H1 (cell line): ENCODE results near the gene UPB1. TPM values are rescaled to one million over a fixed set of nuclear protein-coding genes. Genes with fewer than 3 reads are reported as not detected.

ENCODE experiments used
- CTCF ChIA-PET: fragments of 300-600 bp; sonication (Branson Sonifier 250); formaldehyde crosslinking; loops from one replicate; lab custom pipeline; 2021; ENCODE audit not compliant: partially characterized antibody; lab: Charles Lee
- POLR2A ChIA-PET: fragments of 300-600 bp; sonication (Branson Sonifier 250); formaldehyde crosslinking; loops from one replicate; lab custom pipeline; 2021; ENCODE audit warnings: inconsistent platforms; ENCODE audit not compliant: partially characterized antibody; lab: Charles Lee
- DNase-seq, 2 experiments: peaks; one replicate each; pipeline versions ENCODE4 v3.0.0 to v3.0.0-alpha.2; 2010 to 2022; ENCODE audit warnings: low spot score in 2 of 2, low read depth in 1 of 2, mixed read lengths in 1 of 2
- FAIRE-seq: peaks from 2 replicates; lab custom pipeline; 2011; peaks lifted over from hg19 to GRCh38; lab: Jason Lieb, UNC
- H2AFZ ChIP-seq: 2 replicates; pipeline ENCODE4 v1.8.1; 2012; ENCODE audit warnings: low read length, inconsistent platforms
- H2AK5ac ChIP-seq: 2 replicates; pipeline ENCODE4 v1.6.1; 2013; ENCODE audit warnings: low read depth, low read length
- H2BK120ac ChIP-seq: replicated peaks from 2 replicates; pipeline ENCODE3; 2013; ENCODE audit warnings: low read depth, low read length, inconsistent platforms
- H2BK12ac ChIP-seq: 2 replicates; pipeline ENCODE4 v1.6.1; 2013; ENCODE audit warnings: low read depth, low read length
- H2BK15ac ChIP-seq: 2 replicates; pipeline ENCODE4 v1.6.1; 2013; ENCODE audit warnings: low read length
- H2BK20ac ChIP-seq: 2 replicates; pipeline ENCODE4 v1.6.1; 2013; ENCODE audit warnings: low read length
- H2BK5ac ChIP-seq: 2 replicates; pipeline ENCODE4 v1.6.1; 2013; ENCODE audit warnings: low read depth, low read length
- H3K14ac ChIP-seq: 2 replicates; pipeline ENCODE4 v1.6.1; 2013; ENCODE audit warnings: inconsistent platforms; ENCODE audit not compliant: insufficient read length
- H3K18ac ChIP-seq: 2 replicates; pipeline ENCODE4 v1.6.1; 2013; ENCODE audit warnings: low read length; ENCODE audit errors: extremely low read depth
- H3K23ac ChIP-seq: 2 replicates; pipeline ENCODE4 v1.6.1; 2013; ENCODE audit warnings: inconsistent platforms; ENCODE audit not compliant: insufficient read length
- H3K23me2 ChIP-seq: 2 replicates; pipeline ENCODE4 v1.6.1; 2013; ENCODE audit warnings: low read depth, low read length
- H3K27ac ChIP-seq: 2 replicates; pipeline ENCODE4 v1.6.1; 2011; ENCODE audit warnings: low read depth, low read length, inconsistent platforms
- H3K27me3 ChIP-seq, 4 experiments: replicated peaks in 1 of 4; 1 replicate in 1 of 4; 2 replicates in 3 of 4; pipeline versions ENCODE4 v1.6.1 to v1.8.1; 2011 to 2013; ENCODE audit warnings: low read length in 3 of 4, mild to moderate bottlenecking in 3 of 4, inconsistent platforms in 2 of 4, mixed read lengths in 2 of 4, moderate library complexity in 1 of 4; ENCODE audit not compliant: control insufficient read depth in 3 of 4, insufficient read depth in 3 of 4; ENCODE audit errors: extremely low read depth in 1 of 4
- H3K36me3 ChIP-seq, 4 experiments: 2 replicates each; pipeline versions ENCODE4 v1.6.1 to v1.8.1; 2011 to 2013; ENCODE audit warnings: mild to moderate bottlenecking in 4 of 4, low read length in 3 of 4, moderate library complexity in 2 of 4, control low read depth in 1 of 4, inconsistent platforms in 1 of 4; ENCODE audit not compliant: insufficient read depth in 4 of 4, control insufficient read depth in 2 of 4
- H3K4ac ChIP-seq: replicated peaks from 2 replicates; pipeline ENCODE3; 2013; ENCODE audit warnings: low read length, low read depth, mixed read lengths, inconsistent platforms; ENCODE audit not compliant: insufficient read length
- H3K4me1 ChIP-seq, 4 experiments: replicated peaks in 1 of 4; 1 replicate in 1 of 4; 2 replicates in 3 of 4; pipeline versions ENCODE4 v1.6.1 to v1.8.1; 2011 to 2013; ENCODE audit warnings: low read length in 3 of 4, inconsistent platforms in 2 of 4, mixed read lengths in 1 of 4; ENCODE audit not compliant: insufficient read depth in 4 of 4, control insufficient read depth in 3 of 4
- H3K4me2 ChIP-seq, 2 experiments: 2 replicates each; pipeline versions ENCODE4 v1.6.1 to v1.8.1; 2011 to 2013; ENCODE audit warnings: low read depth in 2 of 2, low read length in 2 of 2, control low read depth in 1 of 2, inconsistent platforms in 1 of 2, mild to moderate bottlenecking in 1 of 2; ENCODE audit not compliant: insufficient read depth in 1 of 2
- H3K4me3 ChIP-seq, 4 experiments: fragments of 200-600, 300-600 bp in 1 of 4; sonication (generic), shearing (Covaris generic), sonication (Bioruptor Twin) in 1 of 4; 2 replicates each; pipeline versions ENCODE4 v1.5.1 to v1.8.1; 2011 to 2016; ENCODE audit warnings: low read length in 4 of 4, low read depth in 3 of 4, control low read depth in 2 of 4, inconsistent platforms in 2 of 4, mild to moderate bottlenecking in 2 of 4, mixed read lengths in 1 of 4, moderate library complexity in 1 of 4; ENCODE audit not compliant: insufficient read depth in 2 of 4; ENCODE audit errors: extremely low read depth in 1 of 4
- H3K56ac ChIP-seq: replicated peaks from 2 replicates; pipeline ENCODE3; 2013; ENCODE audit warnings: low read depth, mild to moderate bottlenecking, mixed read lengths, low read length, inconsistent platforms; ENCODE audit not compliant: insufficient read length
- H3K79me1 ChIP-seq: 2 replicates; pipeline ENCODE4 v1.6.1; 2013; ENCODE audit warnings: low read depth, low read length, control low read depth
- H3K79me2 ChIP-seq, 2 experiments: 2 replicates each; pipeline versions ENCODE4 v1.6.1 to v1.8.1; 2012 to 2013; ENCODE audit warnings: low read length in 2 of 2, mild to moderate bottlenecking in 2 of 2, inconsistent platforms in 1 of 2; ENCODE audit not compliant: insufficient read depth in 2 of 2, control insufficient read depth in 1 of 2
- H3K9ac ChIP-seq, 4 experiments: replicated peaks in 1 of 4; 1 replicate in 1 of 4; 2 replicates in 3 of 4; pipeline versions ENCODE4 v1.6.1 to v1.8.1; 2011 to 2013; ENCODE audit warnings: low read depth in 3 of 4, low read length in 3 of 4, control low read depth in 2 of 4, mild to moderate bottlenecking in 2 of 4, moderate library complexity in 2 of 4, inconsistent platforms in 1 of 4; ENCODE audit errors: extremely low read depth in 1 of 4
- H3K9me3 ChIP-seq, 2 experiments: 2 replicates each; pipeline versions ENCODE4 v1.6.1 to v1.8.1; 2012 to 2013; ENCODE audit warnings: mild to moderate bottlenecking in 2 of 2, moderate library complexity in 2 of 2, control low read depth in 1 of 2, inconsistent platforms in 1 of 2, low read depth in 1 of 2, low read length in 1 of 2, mixed read lengths in 1 of 2; ENCODE audit not compliant: insufficient read depth in 2 of 2
- H4K20me1 ChIP-seq, 2 experiments: replicated peaks in 1 of 2; 2 replicates each; pipeline versions ENCODE3 to v1.8.1; 2011 to 2013; ENCODE audit warnings: inconsistent platforms in 2 of 2, low read length in 2 of 2, mild to moderate bottlenecking in 1 of 2; ENCODE audit not compliant: insufficient read depth in 2 of 2, control insufficient read depth in 1 of 2
- H4K5ac ChIP-seq: 2 replicates; pipeline ENCODE4 v1.6.1; 2013; ENCODE audit warnings: low read length, low read depth, mixed read lengths, inconsistent platforms; ENCODE audit not compliant: insufficient read length
- H4K8ac ChIP-seq: 2 replicates; pipeline ENCODE4 v1.8.0; 2013; ENCODE audit warnings: mild to moderate bottlenecking, moderate library complexity, low read length, inconsistent platforms; ENCODE audit not compliant: insufficient read depth; ENCODE audit errors: extremely low read depth
- H4K91ac ChIP-seq: replicated peaks from 2 replicates; pipeline ENCODE3; 2013; ENCODE audit warnings: low read length, mixed read lengths, inconsistent platforms; ENCODE audit not compliant: insufficient read length
- BACH1 ChIP-seq: IDR thresholded peaks from 2 replicates; pipeline ENCODE4 v1.6.1; 2012; ENCODE audit warnings: low read length, improper control_type of control experiment
- BRCA1 ChIP-seq: IDR thresholded peaks from 2 replicates; pipeline ENCODE4 v1.6.1; 2012; ENCODE audit warnings: low read depth, low read length, improper control_type of control experiment
- KDM4A ChIP-seq: IDR thresholded peaks from one replicate; pipeline ENCODE4 v1.7.1; 2012; ENCODE audit warnings: low read depth, mild to moderate bottlenecking, moderate library complexity, low read length, inconsistent platforms; ENCODE audit not compliant: severe bottlenecking
- POLR2A ChIP-seq, 2 experiments: IDR thresholded peaks; 1 replicate in 1 of 2; 2 replicates in 1 of 2; pipeline ENCODE4 v1.6.1; 2011; ENCODE audit warnings: low read depth in 2 of 2, low read length in 2 of 2, mild to moderate bottlenecking in 2 of 2; ENCODE audit errors: control extremely low read depth in 1 of 2
- POU5F1 ChIP-seq: IDR thresholded peaks from 2 replicates; pipeline ENCODE4 v1.6.1; 2011; ENCODE audit warnings: low read depth, mild to moderate bottlenecking, low read length, moderate library complexity
- RBBP5 ChIP-seq: IDR thresholded peaks from 2 replicates; pipeline ENCODE4 v1.7.1; 2012; ENCODE audit warnings: low read depth, mild to moderate bottlenecking, inconsistent platforms, low read length, moderate library complexity, borderline replicate concordance
- SAP30 ChIP-seq: fragments of 300-600 bp; sonication (generic); IDR thresholded peaks from 2 replicates; pipeline ENCODE4 v1.7.1; 2012; ENCODE audit warnings: low read length, moderate library complexity, mild to moderate bottlenecking, inconsistent platforms; ENCODE audit not compliant: insufficient read depth, insufficient replicate concordance
- SRF ChIP-seq: IDR thresholded peaks from 2 replicates; pipeline ENCODE4 v1.6.1; 2011; ENCODE audit warnings: mild to moderate bottlenecking, low read depth, low read length, moderate library complexity
- WGBS, 2 experiments: shearing (Covaris generic) in 1 of 2; methylation state at CpG; one replicate each; pipeline versions ENCODE4 v1.1.6 to v1.1.7; 2013 to 2015; ENCODE audit warnings: low lambda C conversion rate in 2 of 2, mixed read lengths in 2 of 2, inconsistent platforms in 1 of 2, low coverage in 1 of 2, missing lambda C conversion rate in 1 of 2; ENCODE audit not compliant: insufficient replicate concordance in 2 of 2, insufficient coverage in 1 of 2, insufficient read length in 1 of 2; ENCODE audit errors: extremely low coverage in 1 of 2, missing lambda C conversion rate in 1 of 2; 5-methylcytosine and 5-hydroxymethylcytosine counted together
- polyA plus RNA-seq, 7 experiments: library from polyadenylated mRNA; depleted of rRNA in 3 of 7; stranded (reverse) in 5 of 7; unstranded in 2 of 7; fragments of >200 nt in 5 of 7; fragments of 200-250 nt in 2 of 7; gene quantifications; 1 replicate in 5 of 7; 2 replicates in 1 of 7; 4 replicates in 1 of 7; pipeline versions ENCODE4 v1.2.1 to v1.2.3, GENCODE V29; 2011 to 2013; ENCODE audit warnings: missing spikeins in 2 of 7, mixed read lengths in 2 of 7
- total RNA-seq: library from RNA; stranded (reverse); fragmentation: NEBNext Ultra II Directional; extraction: Animal tissue kit (Norgen Biotek cat#: 25700); gene quantifications from 2 replicates; pipeline ENCODE4 v1.2.1, GENCODE V29; 2021

The UPB1 gene
- total and polyA plus RNA-seq, 2 of the 8 experiments (the other 6 are each of a cell fraction or from before 2014, with no cell fraction given), result 0.09 TPM; not detected in 1

GRCh38 chr22:24559471-24559870, 64.3 kb downstream of the UPB1 start:
- no peak overlapping the region for H2BK5ac ChIP-seq
- no peak overlapping the region for H3K4me3 ChIP-seq
- no peak overlapping the region for H2AFZ ChIP-seq
- no peak overlapping the region for H4K5ac ChIP-seq
- no peak for FAIRE-seq
- H3K36me3 ChIP-seq, result peaks cover 15 to 57% (median 41%) of the 10 kb centered on the region in 4 experiments
- H2BK15ac ChIP-seq, result no peak overlapping the region
- H3K23me2 ChIP-seq, result peaks cover 12% of the 10 kb centered on the region
- no peak for DNase-seq
- H4K8ac ChIP-seq, result no peak overlapping the region
- H3K4me2 ChIP-seq, result no peak overlapping the region
- H3K27ac ChIP-seq, result no peak overlapping the region
- WGBS, 2 experiments, result 85% methylated on average over 4 of the region's 4 CpGs; no CpG with 5 or more reads in 1 of the 2 experiments
- H3K9ac ChIP-seq, result no peak overlapping the region
- no peak overlapping the region for H2AK5ac ChIP-seq
- H2BK120ac ChIP-seq, result no peak overlapping the region
- TF ChIP-seq KDM4A (no peak), BRCA1 (no peak), SAP30 (no peak), SRF (no peak), RBBP5 (no peak), POU5F1 (no peak), BACH1 (no peak), POLR2A (IDR thresholded peaks at IDR 0.05; ENCODE audit: control extremely low read depth in 1 of 2, low read depth in 2 of 2, low read length in 2 of 2) (no peak)
- H2BK12ac ChIP-seq, result no peak overlapping the region
- H3K56ac ChIP-seq, result no peak overlapping the region
- no peaks in the 10 kb centered on the region; a peak in 1 of 7 replicates for H3K27me3 ChIP-seq
- peaks cover 13 to 33% of the 10 kb centered on the region in 2 experiments for H4K20me1 ChIP-seq
- ChIA-PET POLR2A (interaction anchor here (0.8 to 1.8 kb wide), 7 partner anchors 9 to 33 kb away, joined by 3 to 10 read pairs (median 4); partner anchors contain the start of gene LRRC75B), CTCF (interaction anchor here (1.4 to 2.0 kb wide), 2 partner anchors 10 to 20 kb away, joined by 3 to 6 read pairs; no protein-coding TSS in a partner anchor)
- no peak overlapping the region for H4K91ac ChIP-seq
- peaks cover 21% of the 10 kb centered on the region for H3K79me1 ChIP-seq
- no peak overlapping the region for H3K23ac ChIP-seq
- peaks cover 0 to 4% (median 0%) of the 10 kb centered on the region in 4 experiments; a peak in 4 of 7 replicates for H3K4me1 ChIP-seq
- no peak overlapping the region for H3K4ac ChIP-seq
- H2BK20ac ChIP-seq, result no peak overlapping the region
- H3K79me2 ChIP-seq, result peaks cover 64 to 85% of the 10 kb centered on the region in 2 experiments
- no peak overlapping the region for H3K18ac ChIP-seq
- H3K9me3 ChIP-seq, result no peaks in the 10 kb centered on the region
- no peak overlapping the region for H3K14ac ChIP-seq
